K562 (cell line): Measurements from ENCODE around the gene RABGAP1L. TPM values are rescaled to one million over a fixed set of nuclear protein-coding genes. Genes with fewer than 3 reads are reported as not detected.
A peak's percentile ranks its signal among the peaks of the same experiment; 100 is the strongest.

Experiments used
- ATAC-seq: fragments of 200-7000 bp; cut with Tn5 transposase; 3 replicates; pipeline ENCODE4 v1.9.1; 2020; ENCODE audit warnings: moderate library complexity
- BruUV-seq: library from RNA; stranded (reverse); fragments of 400-500 nt; replicated peaks from 2 replicates; lab custom pipeline; 2021; lab: Mats Ljungman, UMichigan
- CTCF ChIA-PET: fragments of 300-600 bp; formaldehyde crosslinking; extraction: SDS; loops from one replicate; lab custom pipeline; 2021; ENCODE audit warnings: low intra/inter-chr PET ratio; lab: Yijun Ruan, JAX
- POLR2A ChIA-PET: fragments of 300-600, 350-650 bp; sonication (Branson Sonifier 250); formaldehyde crosslinking; extraction: SDS; loops from one replicate; lab custom pipeline; 2021; ENCODE audit warnings: antibody characterized with exemption, inconsistent platforms; lab: Yijun Ruan, JAX
- DNase-seq, 4 experiments: peaks; one replicate each; pipeline versions ENCODE4 v3.0.0 to v3.0.0-alpha.2; 2011 to 2018; ENCODE audit warnings: low spot score in 3 of 4, mixed read lengths in 3 of 4; ENCODE audit errors: extremely low read depth in 1 of 4
- FAIRE-seq: peaks from 2 replicates; lab custom pipeline; 2011; peaks lifted over from hg19 to GRCh38; lab: Jason Lieb, UNC
- H2AFZ ChIP-seq: 2 replicates; pipeline ENCODE4 v1.6.0; 2011; ENCODE audit warnings: low read depth, low read length, control low read depth, inconsistent platforms
- H3K27ac ChIP-seq: fragments of 200-600 bp; 3 replicates; pipeline ENCODE4 v1.8.0; 2011; ENCODE audit warnings: low read depth, mild to moderate bottlenecking, control low read depth, inconsistent platforms, low read length, moderate library complexity, mixed read lengths; ENCODE audit errors: extremely low read depth
- H3K27me3 ChIP-seq, 2 experiments: fragments of 300-600 bp in 1 of 2; 2 replicates in 1 of 2; 3 replicates in 1 of 2; pipeline versions ENCODE4 v1.6.0 to v1.8.0; 2011; ENCODE audit warnings: inconsistent platforms in 2 of 2, low read length in 2 of 2, mild to moderate bottlenecking in 1 of 2, mixed read lengths in 1 of 2, moderate library complexity in 1 of 2; ENCODE audit not compliant: control insufficient read depth in 2 of 2, insufficient read depth in 2 of 2
- H3K36me3 ChIP-seq: fragments of 300-600 bp; 3 replicates; pipeline ENCODE4 v1.8.0; 2011; ENCODE audit warnings: mild to moderate bottlenecking, low read length, inconsistent platforms; ENCODE audit not compliant: control insufficient read depth, insufficient read depth
- H3K4me1 ChIP-seq, 2 experiments: fragments of 200-600 bp in 1 of 2; replicated peaks in 1 of 2; 2 replicates in 1 of 2; 3 replicates in 1 of 2; pipeline versions ENCODE4 v1.5.1 to v1.8.0; 2011; ENCODE audit warnings: inconsistent platforms in 2 of 2, low read length in 2 of 2, mild to moderate bottlenecking in 1 of 2, mixed read lengths in 1 of 2, moderate library complexity in 1 of 2; ENCODE audit not compliant: control insufficient read depth in 2 of 2, insufficient read depth in 2 of 2
- H3K4me2 ChIP-seq: 2 replicates; pipeline ENCODE4 v1.6.1; 2011; ENCODE audit warnings: low read length, control low read depth, inconsistent platforms, mixed read lengths; ENCODE audit not compliant: insufficient read depth
- H3K4me3 ChIP-seq: fragments of 200-600 bp; sonication (generic), shearing (Covaris generic); 2 replicates; pipeline ENCODE4 v1.5.1; 2016; ENCODE audit warnings: control low read depth, inconsistent platforms
- H3K79me2 ChIP-seq: fragments of 200-600 bp; 3 replicates; pipeline ENCODE4 v1.8.0; 2011; ENCODE audit warnings: low read length, inconsistent platforms; ENCODE audit not compliant: control insufficient read depth, insufficient read depth
- H3K9ac ChIP-seq, 2 experiments: 2 replicates each; pipeline versions ENCODE4 v1.6.0 to v1.6.1; 2011; ENCODE audit warnings: low read depth in 2 of 2, low read length in 2 of 2, control low read depth in 1 of 2, inconsistent platforms in 1 of 2, mild to moderate bottlenecking in 1 of 2, mixed read lengths in 1 of 2; ENCODE audit not compliant: insufficient read depth in 1 of 2
- H3K9me1 ChIP-seq: one replicate; pipeline ENCODE4 v1.6.0; 2011; ENCODE audit warnings: inconsistent platforms, mild to moderate bottlenecking, low read length, moderate library complexity; ENCODE audit not compliant: control insufficient read depth, insufficient read depth
- H3K9me3 ChIP-seq: replicated peaks from 2 replicates; pipeline ENCODE4 v1.5.1; 2011; ENCODE audit warnings: low read depth, low read length, inconsistent platforms; ENCODE audit not compliant: control insufficient read depth, insufficient read depth
- H4K20me1 ChIP-seq: replicated peaks from 2 replicates; pipeline ENCODE4 v1.6.1; 2011; ENCODE audit warnings: low read length, inconsistent platforms, mixed read lengths; ENCODE audit not compliant: control insufficient read depth, insufficient read depth
- ARID3B ChIP-seq: fragments of 250-450 bp; sonication (Bioruptor Pico); IDR thresholded peaks from 2 replicates; pipeline ENCODE4 v1.4.0; 2020; ENCODE audit warnings: borderline replicate concordance
- CCAR2 ChIP-seq: fragments of 200-400 bp; formaldehyde crosslinking; IDR thresholded peaks from 2 replicates; pipeline ENCODE4 v1.6.1; 2017; ENCODE audit warnings: mild to moderate bottlenecking, low read depth, low read length
- MEIS2 ChIP-seq: fragments of 450-650 bp; IDR thresholded peaks from 2 replicates; pipeline ENCODE4 v1.6.1; 2014; ENCODE audit warnings: mild to moderate bottlenecking; ENCODE audit not compliant: partially characterized antibody
- MXI1 ChIP-seq: IDR thresholded peaks from 2 replicates; pipeline ENCODE4 v1.6.1; 2011; ENCODE audit warnings: low read depth, mild to moderate bottlenecking, improper control_type of control experiment, low read length
- RBBP5 ChIP-seq: fragments of 200-600 bp; sonication (generic); IDR thresholded peaks from 2 replicates; pipeline ENCODE4 v1.6.1; 2012; ENCODE audit warnings: borderline replicate concordance, mild to moderate bottlenecking, low read length, control low read depth, inconsistent platforms; ENCODE audit not compliant: insufficient read depth, poor library complexity, severe bottlenecking
- ZBTB40 ChIP-seq, 2 experiments: fragments of 450-650 bp in 1 of 2; sonication (generic) in 1 of 2; formaldehyde crosslinking in 1 of 2; IDR thresholded peaks; 2 replicates each; pipeline versions ENCODE4 v1.7.1 to v1.9.0; 2016 to 2022; ENCODE audit warnings: inconsistent platforms in 1 of 2, mild to moderate bottlenecking in 1 of 2, missing genetic modification reagents in 1 of 2
- WGBS: fragments of 100-300 bp; shearing (Covaris generic); methylation state at CpG from one replicate; pipeline ENCODE4 v1.1.6; 2016; ENCODE audit warnings: low coverage, mixed read lengths; ENCODE audit not compliant: insufficient coverage; ENCODE audit errors: missing lambda C conversion rate; 5-methylcytosine and 5-hydroxymethylcytosine counted together
- in situ Hi-C: fragments of 300-500 bp; cut with MboI; formaldehyde crosslinking; loops from 4 replicates; pipeline ENCODE4 v1.15.0; 2018; ENCODE audit warnings: inconsistent platforms, mixed read lengths
- intact Hi-C: fragments of 100-400 bp; cut with micrococcal nuclease; formaldehyde crosslinking; loops from 2 replicates; pipeline ENCODE4 v1.14.2; 2022
- polyA plus RNA-seq, 8 experiments: library from polyadenylated mRNA; depleted of rRNA in 4 of 8; stranded (reverse) in 5 of 8; unstranded in 3 of 8; fragments of >200 nt; fragmentation: Nextera tagmentation in 2 of 8; fragmentation: Illumina TruSeq in 1 of 8; extraction: Ambion mirVana in 2 of 8; extraction: Trizol in 1 of 8; gene quantifications; 2 replicates each; pipeline versions ENCODE4 v1.2.1 to v1.2.3, GENCODE V29; 2011 to 2014; ENCODE audit warnings: inconsistent platforms in 1 of 8, missing spikeins in 1 of 8
- total RNA-seq, 7 experiments: library from RNA; depleted of rRNA in 6 of 7; stranded (reverse); fragments of >200 nt in 6 of 7; fragmentation: Illumina TruSeq in 2 of 7; extraction: Trizol in 2 of 7; gene quantifications; 2 replicates each; pipeline versions ENCODE4 v1.2.1 to v1.2.3, GENCODE V29; 2011 to 2021; ENCODE audit warnings: low replicate concordance in 1 of 7

The RABGAP1L gene
- total and polyA plus RNA-seq, 9 of the 15 experiments (the other 6 are each of a cell fraction or from before 2014, with no cell fraction given), result 16.5 to 44.9 (median 26.7) TPM

GRCh38 chr1:174364996-174365736, 205.8 kb downstream of the RABGAP1L start (continued):
- no peak for TF ChIP-seq RBBP5

GRCh38 chr1:174366946-174367345, 207.6 kb downstream of the RABGAP1L start:
- in situ Hi-C loops (no loop called here), intact Hi-C loops (no loop called here)
- H3K79me2 ChIP-seq, result no peaks in the 10 kb centered on the region
- WGBS, result 13% methylated on average over 3 of the region's 3 CpGs
- H3K4me1 ChIP-seq, result no peaks in the 10 kb centered on the region
- no peaks in the 10 kb centered on the region for H4K20me1 ChIP-seq
- ChIA-PET POLR2A (interaction anchor here (0.7 kb wide), 1 partner anchor 897 kb away, joined by 4 read pairs; no protein-coding TSS in a partner anchor), CTCF (no interaction called here)
- no peaks in the 10 kb centered on the region for H3K9me1 ChIP-seq
- DNase-seq (no peak), FAIRE-seq (no peak), ATAC-seq (peak; percentile 27; the same call in 1 of the 3 replicates)
- no peak overlapping the region for H3K9ac ChIP-seq
- no TSS peak for BruUV-seq
- no peak overlapping the region for H3K4me2 ChIP-seq
- no peak overlapping the region for H2AFZ ChIP-seq
- H3K9me3 ChIP-seq, result no peaks in the 10 kb centered on the region
- H3K36me3 ChIP-seq, result no peaks in the 10 kb centered on the region
- no peaks in the 10 kb centered on the region for H3K27me3 ChIP-seq
- H3K27ac ChIP-seq, result no peak overlapping the region
- no peak overlapping the region for H3K4me3 ChIP-seq
- TF ChIP-seq MXI1, result no peak
- TF ChIP-seq MEIS2, result no peak
- no peak for TF ChIP-seq ARID3B
- TF ChIP-seq ZBTB40 (IDR thresholded peaks at IDR 0.05), result no peak
- no peak for TF ChIP-seq ZBTB40 (CRISPR knock-in tag; IDR thresholded peaks at IDR 0.05)
- TF ChIP-seq CCAR2, result no peak
